Upper lobe of right lung (tissue), 1 donor: Measurements from ENCODE around the gene ZMYM4. TPM values are rescaled to one million over a fixed set of nuclear protein-coding genes. Genes with fewer than 3 reads are reported as not detected.
A peak's percentile ranks its signal among the peaks of the same experiment; 100 is the strongest.

ENCODE experiments used
- ATAC-seq: fragments of 200-7000 bp; cut with Tn5 transposase; one replicate; pipeline ENCODE4 v1.9.1; 2020; ENCODE audit warnings: mild to moderate bottlenecking, moderate library complexity
- DNase-seq: peaks from one replicate; pipeline ENCODE4 v3.0.0-alpha.2; 2020
- H3K27ac ChIP-seq: fragments of 200-600 bp; one replicate; pipeline ENCODE4 v1.8.0; 2022
- H3K27me3 ChIP-seq: fragments of 200-600 bp; one replicate; pipeline ENCODE4 v1.8.0; 2022; ENCODE audit warnings: mild to moderate bottlenecking
- H3K36me3 ChIP-seq: fragments of 200-600 bp; one replicate; pipeline ENCODE4 v1.8.0; 2022
- H3K4me1 ChIP-seq: fragments of 200-600 bp; one replicate; pipeline ENCODE4 v1.8.0; 2022
- H3K4me3 ChIP-seq: fragments of 200-600 bp; one replicate; pipeline ENCODE4 v1.8.0; 2022; ENCODE audit warnings: mild to moderate bottlenecking
- H3K9me3 ChIP-seq: fragments of 200-600 bp; one replicate; pipeline ENCODE4 v1.8.0; 2022
- CTCF ChIP-seq: fragments of 200-600 bp; IDR thresholded peaks from one replicate; pipeline ENCODE4 v1.8.0; 2022; ENCODE audit warnings: antibody characterized with exemption
- intact Hi-C: fragments of 100-400 bp; cut with DNase I; formaldehyde crosslinking; loops from one replicate; pipeline ENCODE4 v1.11.0; 2022
- total RNA-seq: library from RNA; stranded (reverse); fragmentation: NEBNext Ultra II Directional; extraction: Animal tissue kit (Norgen Biotek cat#: 25700); gene quantifications from one replicate; pipeline ENCODE4 v1.2.1, GENCODE V29; 2021
- donor health status: DM: no; HTN: yes; CAD: no; lungs with severe emphysema.

The ZMYM4 gene
- total RNA-seq, 1 donor from 2014 or later, result 48.1 TPM

- H3K27me3 ChIP-seq, result no peaks in the 10 kb centered on the region
- H3K4me1 ChIP-seq, result no peaks in the 10 kb centered on the region
- H3K36me3 ChIP-seq, result peaks cover 10% of the 10 kb centered on the region
- no peak for ATAC-seq
- H3K4me3 ChIP-seq, result no peak overlapping the region
- H3K27ac ChIP-seq, result no peak overlapping the region
- H3K9me3 ChIP-seq, result no peaks in the 10 kb centered on the region
- DNase-seq, result no peak
- TF ChIP-seq CTCF, result no peak
- intact Hi-C loops, result no loop called here
Measured at GRCh38 chr1:35315649-35316048, 47.1 kb downstream of the ZMYM4 start.

- DNase-seq, result no peak
- Histone ChIP-seq H3K36me3 (peaks cover 4% of the 10 kb centered on the region), H3K27ac (no peak overlapping the region), H3K27me3 (no peaks in the 10 kb centered on the region), H3K9me3 (no peaks in the 10 kb centered on the region), H3K4me1 (no peaks in the 10 kb centered on the region), H3K4me3 (no peak overlapping the region)
- intact Hi-C loops, result no loop called here
- TF ChIP-seq CTCF, result no peak
- no peak for ATAC-seq
Measured at GRCh38 chr1:35316264-35316663, 47.8 kb downstream of the ZMYM4 start.

- Histone ChIP-seq H3K4me1 (peaks cover 12% of the 10 kb centered on the region), H3K4me3 (no peak overlapping the region), H3K36me3 (no peaks in the 10 kb centered on the region), H3K9me3 (no peaks in the 10 kb centered on the region), H3K27ac (no peak overlapping the region), H3K27me3 (no peaks in the 10 kb centered on the region)
- peak; percentile 54 for ATAC-seq
- intact Hi-C loops, result no loop called here
- no peak for DNase-seq
- no peak for TF ChIP-seq CTCF
Measured at GRCh38 chr1:35319988-35320713, 51.6 kb downstream of the ZMYM4 start.

GRCh38 chr1:35320937-35321336 is 52.4 kb downstream of the ZMYM4 start:
- H3K9me3 ChIP-seq, result no peaks in the 10 kb centered on the region
- H3K4me3 ChIP-seq, result no peak overlapping the region
- ATAC-seq, result no peak
- no peak for TF ChIP-seq CTCF
- no peak overlapping the region for H3K27ac ChIP-seq
- no peak for DNase-seq
- H3K4me1 ChIP-seq, result peaks cover 14% of the 10 kb centered on the region
- intact Hi-C loops, result no loop called here
- no peaks in the 10 kb centered on the region for H3K27me3 ChIP-seq
- H3K36me3 ChIP-seq, result no peaks in the 10 kb centered on the region

GRCh38 chr1:35324486-35324885 is 56.0 kb downstream of the ZMYM4 start:
- Histone ChIP-seq H3K27me3 (no peaks in the 10 kb centered on the region), H3K36me3 (peaks cover 9% of the 10 kb centered on the region), H3K4me1 (peaks cover 14% of the 10 kb centered on the region), H3K9me3 (no peaks in the 10 kb centered on the region), H3K4me3 (no peak overlapping the region), H3K27ac (no peak overlapping the region)
- ATAC-seq, result no peak
- intact Hi-C loops, result no loop called here
- no peak for DNase-seq
- TF ChIP-seq CTCF, result no peak
